GM23248 (cell line): Measurements from ENCODE around the gene EP400. TPM values are rescaled to one million over a fixed set of nuclear protein-coding genes. Genes with fewer than 3 reads are reported as not detected.

Source experiments
- DNase-seq: peaks from one replicate; pipeline ENCODE4 v3.0.0-alpha.2; 2015
- H2AFZ ChIP-seq: fragments of 200-600 bp; sonication (generic); 2 replicates; pipeline ENCODE4 v1.6.1; 2016; ENCODE audit warnings: antibody characterized with exemption
- H3F3A ChIP-seq: fragments of 200-600 bp; sonication (generic); 2 replicates; pipeline ENCODE4 v1.6.1; 2016; ENCODE audit warnings: mild to moderate bottlenecking, antibody characterized with exemption, mixed run types; ENCODE audit not compliant: insufficient read depth
- H3K27ac ChIP-seq: fragments of 200-600 bp; sonication (generic); 2 replicates; pipeline ENCODE4 v1.5.1; 2016; ENCODE audit warnings: mild to moderate bottlenecking
- H3K27me3 ChIP-seq: fragments of 200-600 bp; sonication (generic); replicated peaks from 2 replicates; pipeline ENCODE4 v1.6.1; 2016; ENCODE audit warnings: mild to moderate bottlenecking; ENCODE audit not compliant: insufficient read depth
- H3K36me3 ChIP-seq: fragments of 200-600 bp; sonication (generic); 2 replicates; pipeline ENCODE4 v1.6.1; 2016; ENCODE audit warnings: low read depth, mild to moderate bottlenecking
- H3K4me1 ChIP-seq: fragments of 200-600 bp; sonication (generic); 2 replicates; pipeline ENCODE4 v1.6.1; 2016; ENCODE audit warnings: mild to moderate bottlenecking; ENCODE audit not compliant: insufficient read depth
- H3K4me2 ChIP-seq: fragments of 200-600 bp; sonication (generic); one replicate; pipeline ENCODE4 v1.6.1; 2016; ENCODE audit warnings: mild to moderate bottlenecking; ENCODE audit not compliant: unreplicated experiment
- H3K4me3 ChIP-seq: fragments of 200-600 bp; sonication (generic); 2 replicates; pipeline ENCODE4 v1.5.1; 2016; ENCODE audit warnings: mild to moderate bottlenecking
- H3K79me2 ChIP-seq: fragments of 200-600 bp; sonication (generic); 2 replicates; pipeline ENCODE4 v1.6.1; 2016; ENCODE audit warnings: mild to moderate bottlenecking; ENCODE audit not compliant: insufficient read depth
- H3K9ac ChIP-seq: fragments of 200-600 bp; sonication (generic); 2 replicates; pipeline ENCODE4 v1.6.1; 2016; ENCODE audit warnings: mild to moderate bottlenecking
- H3K9me2 ChIP-seq: fragments of 200-600 bp; sonication (generic); 2 replicates; pipeline ENCODE4 v1.6.1; 2016; ENCODE audit warnings: mixed run types, mild to moderate bottlenecking, moderate library complexity; ENCODE audit not compliant: insufficient read depth
- H3K9me3 ChIP-seq: fragments of 200-600 bp; sonication (generic); one replicate; pipeline ENCODE4 v1.6.1; 2017; ENCODE audit warnings: low read depth
- H4K20me1 ChIP-seq: fragments of 200-600 bp; sonication (generic); 2 replicates; pipeline ENCODE4 v1.6.0; 2016; ENCODE audit not compliant: insufficient read depth
- EZH2 ChIP-seq: fragments of 200-600 bp; sonication (generic); IDR thresholded peaks from 2 replicates; pipeline ENCODE4 v1.6.1; 2018; ENCODE audit warnings: antibody characterized with exemption, mild to moderate bottlenecking; ENCODE audit not compliant: insufficient read depth, poor library complexity, severe bottlenecking
- EZH2phosphoT487 ChIP-seq: fragments of 200-600 bp; sonication (generic); IDR thresholded peaks from 2 replicates; pipeline ENCODE4 v1.6.1; 2018; ENCODE audit warnings: antibody characterized with exemption, moderate library complexity, mild to moderate bottlenecking, low read depth; ENCODE audit not compliant: insufficient read depth
- WGBS, 2 experiments: methylation state at CpG; one replicate each; pipeline ENCODE4 v1.1.6; 2015 to 2017; ENCODE audit warnings: low lambda C conversion rate in 2 of 2, low coverage in 1 of 2; ENCODE audit errors: missing lambda C conversion rate in 2 of 2; 5-methylcytosine and 5-hydroxymethylcytosine counted together
- in situ Hi-C: fragments of 300-500 bp; cut with MboI; formaldehyde crosslinking; loops from 2 replicates; pipeline ENCODE4 v1.15.0; 2020
- polyA plus RNA-seq: library from polyadenylated mRNA; unstranded; fragments of >200 nt; fragmentation: Nextera tagmentation; extraction: Ambion mirVana; gene quantifications from 2 replicates; pipeline ENCODE4 v1.2.1, GENCODE V29; 2016
- total RNA-seq: library from RNA; depleted of rRNA; stranded (reverse); fragments of >200 nt; shearing (Covaris generic); gene quantifications from 2 replicates; pipeline ENCODE4 v1.2.3, GENCODE V29; 2014; rRNA removed

EP400 gene, protein sequence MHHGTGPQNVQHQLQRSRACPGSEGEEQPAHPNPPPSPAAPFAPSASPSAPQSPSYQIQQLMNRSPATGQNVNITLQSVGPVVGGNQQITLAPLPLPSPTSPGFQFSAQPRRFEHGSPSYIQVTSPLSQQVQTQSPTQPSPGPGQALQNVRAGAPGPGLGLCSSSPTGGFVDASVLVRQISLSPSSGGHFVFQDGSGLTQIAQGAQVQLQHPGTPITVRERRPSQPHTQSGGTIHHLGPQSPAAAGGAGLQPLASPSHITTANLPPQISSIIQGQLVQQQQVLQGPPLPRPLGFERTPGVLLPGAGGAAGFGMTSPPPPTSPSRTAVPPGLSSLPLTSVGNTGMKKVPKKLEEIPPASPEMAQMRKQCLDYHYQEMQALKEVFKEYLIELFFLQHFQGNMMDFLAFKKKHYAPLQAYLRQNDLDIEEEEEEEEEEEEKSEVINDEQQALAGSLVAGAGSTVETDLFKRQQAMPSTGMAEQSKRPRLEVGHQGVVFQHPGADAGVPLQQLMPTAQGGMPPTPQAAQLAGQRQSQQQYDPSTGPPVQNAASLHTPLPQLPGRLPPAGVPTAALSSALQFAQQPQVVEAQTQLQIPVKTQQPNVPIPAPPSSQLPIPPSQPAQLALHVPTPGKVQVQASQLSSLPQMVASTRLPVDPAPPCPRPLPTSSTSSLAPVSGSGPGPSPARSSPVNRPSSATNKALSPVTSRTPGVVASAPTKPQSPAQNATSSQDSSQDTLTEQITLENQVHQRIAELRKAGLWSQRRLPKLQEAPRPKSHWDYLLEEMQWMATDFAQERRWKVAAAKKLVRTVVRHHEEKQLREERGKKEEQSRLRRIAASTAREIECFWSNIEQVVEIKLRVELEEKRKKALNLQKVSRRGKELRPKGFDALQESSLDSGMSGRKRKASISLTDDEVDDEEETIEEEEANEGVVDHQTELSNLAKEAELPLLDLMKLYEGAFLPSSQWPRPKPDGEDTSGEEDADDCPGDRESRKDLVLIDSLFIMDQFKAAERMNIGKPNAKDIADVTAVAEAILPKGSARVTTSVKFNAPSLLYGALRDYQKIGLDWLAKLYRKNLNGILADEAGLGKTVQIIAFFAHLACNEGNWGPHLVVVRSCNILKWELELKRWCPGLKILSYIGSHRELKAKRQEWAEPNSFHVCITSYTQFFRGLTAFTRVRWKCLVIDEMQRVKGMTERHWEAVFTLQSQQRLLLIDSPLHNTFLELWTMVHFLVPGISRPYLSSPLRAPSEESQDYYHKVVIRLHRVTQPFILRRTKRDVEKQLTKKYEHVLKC (N-terminal part only)
- total RNA-seq, result 8.6 and 9.6 TPM in 2 replicates
- 9.3 and 9.4 TPM in 2 replicates for polyA plus RNA-seq

DNA sequence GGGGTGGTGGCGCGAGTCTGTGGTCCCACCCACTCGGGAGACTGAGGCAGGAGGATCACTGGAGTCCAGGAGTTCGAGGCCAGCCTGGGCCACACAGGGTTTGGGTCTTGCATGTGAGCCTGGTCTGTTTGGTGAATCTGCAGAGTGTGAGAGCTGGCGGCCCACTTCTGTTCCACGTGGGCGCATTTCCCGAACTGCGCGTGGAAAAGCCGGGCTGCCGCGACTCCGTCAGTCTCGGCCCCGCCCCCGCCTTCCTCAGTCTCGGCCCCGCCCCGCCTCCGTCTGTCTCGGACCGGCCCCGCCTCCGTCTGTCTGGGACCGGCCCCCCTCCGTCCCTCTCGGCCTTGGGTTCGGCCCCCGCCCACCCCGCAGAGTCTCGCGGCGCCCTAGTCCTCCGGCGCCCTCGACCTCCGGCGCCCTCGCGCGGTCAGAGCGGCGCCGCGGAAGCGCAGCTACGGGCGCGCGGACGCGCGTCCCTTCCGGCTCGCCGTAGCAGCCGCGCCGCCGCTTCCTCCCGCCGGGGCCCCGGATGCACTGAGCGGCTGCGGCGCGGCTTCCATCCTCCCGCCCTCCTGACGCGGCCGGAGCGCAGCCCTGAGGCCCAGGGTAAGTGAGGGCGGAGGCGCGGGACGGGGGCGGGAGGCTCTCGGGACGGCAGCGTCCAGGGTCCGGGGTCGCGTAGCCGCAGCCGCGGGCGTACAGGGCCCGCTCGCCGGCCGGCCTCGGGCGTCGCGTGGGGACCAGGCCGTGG, at the start of gene EP400:
Gene EP400 (plus strand): TSS at position 512 of the 751 bp plus-strand sequence. CDS start 10,678 bp downstream, outside the sequence.
- peaks cover 9% of the 10 kb centered on the region; the same call in 1 of the 2 replicates for H3K4me1 ChIP-seq
- no peaks in the 10 kb centered on the region for H3K9me3 ChIP-seq
- DNase-seq, result peak; percentile 99
- H3K9me2 ChIP-seq, result no peaks in the 10 kb centered on the region
- no peaks in the 10 kb centered on the region for H4K20me1 ChIP-seq
- no peak for TF ChIP-seq EZH2phosphoT487
- TF ChIP-seq EZH2, result no peak
- H3K27me3 ChIP-seq, result no peaks in the 10 kb centered on the region
- peak within 1 kb of the TSS; percentile 64 for H3K27ac ChIP-seq
- H3K4me2 ChIP-seq, result peak within 1 kb of the TSS; percentile 78
- peaks cover 44% of the 10 kb centered on the region for H3K79me2 ChIP-seq
- peak within 1 kb of the TSS; percentile 88 for H3K9ac ChIP-seq
- peak within 1 kb of the TSS; percentile 76 for H2AFZ ChIP-seq
- H3K4me3 ChIP-seq, result peak within 1 kb of the TSS; percentile 89
- in situ Hi-C loops, result no loop called here
- peaks cover 31% of the 10 kb centered on the region for H3F3A ChIP-seq
- 1 to 3% methylated on average over 58 to 70 of the region's 97 CpGs for WGBS, 2 experiments
- H3K36me3 ChIP-seq, result no peaks in the 10 kb centered on the region

DNA sequence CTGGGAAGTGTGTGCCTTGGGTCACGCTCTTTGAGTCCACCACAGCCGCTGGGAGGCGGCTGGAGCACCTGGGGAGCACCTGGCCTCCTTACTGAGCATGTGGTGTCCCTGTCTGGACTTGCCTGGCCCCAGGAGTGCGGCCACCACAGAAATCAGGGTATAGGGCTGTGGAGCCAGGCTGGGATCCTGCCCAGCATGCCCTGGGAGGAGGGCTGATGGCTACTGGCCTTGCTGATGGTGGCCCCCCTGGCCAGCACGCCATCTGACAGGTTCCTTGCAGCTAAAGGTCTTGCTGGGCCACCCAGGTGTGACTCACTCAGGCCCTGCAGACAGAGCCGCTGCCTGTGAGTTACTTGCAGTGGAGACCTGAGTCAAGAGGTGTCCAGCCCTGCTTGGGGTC, 49.3 kb upstream of the EP400 start:
- H3K9me2 ChIP-seq, result no peaks in the 10 kb centered on the region
- H3K9ac ChIP-seq, result no peak overlapping the region
- in situ Hi-C loops, result no loop called here
- H3K79me2 ChIP-seq, result peaks cover 90% of the 10 kb centered on the region
- H3K27me3 ChIP-seq, result no peaks in the 10 kb centered on the region
- no peak overlapping the region for H2AFZ ChIP-seq
- TF ChIP-seq EZH2 (no peak), EZH2phosphoT487 (no peak)
- H3K4me2 ChIP-seq, result no peak overlapping the region
- H3K4me1 ChIP-seq, result 0 out of 2 replicates have a peak, but pooled peaks cover 4% of the 10 kb centered on the region
- no peaks in the 10 kb centered on the region for H4K20me1 ChIP-seq
- 94 to 99% methylated on average over 6 of the region's 6 CpGs for WGBS, 2 experiments
- no peak overlapping the region for H3K4me3 ChIP-seq
- no peaks in the 10 kb centered on the region for H3K36me3 ChIP-seq
- DNase-seq, result no peak
- no peaks in the 10 kb centered on the region for H3K9me3 ChIP-seq
- no peak overlapping the region for H3K27ac ChIP-seq
- no peaks in the 10 kb centered on the region for H3F3A ChIP-seq

DNA sequence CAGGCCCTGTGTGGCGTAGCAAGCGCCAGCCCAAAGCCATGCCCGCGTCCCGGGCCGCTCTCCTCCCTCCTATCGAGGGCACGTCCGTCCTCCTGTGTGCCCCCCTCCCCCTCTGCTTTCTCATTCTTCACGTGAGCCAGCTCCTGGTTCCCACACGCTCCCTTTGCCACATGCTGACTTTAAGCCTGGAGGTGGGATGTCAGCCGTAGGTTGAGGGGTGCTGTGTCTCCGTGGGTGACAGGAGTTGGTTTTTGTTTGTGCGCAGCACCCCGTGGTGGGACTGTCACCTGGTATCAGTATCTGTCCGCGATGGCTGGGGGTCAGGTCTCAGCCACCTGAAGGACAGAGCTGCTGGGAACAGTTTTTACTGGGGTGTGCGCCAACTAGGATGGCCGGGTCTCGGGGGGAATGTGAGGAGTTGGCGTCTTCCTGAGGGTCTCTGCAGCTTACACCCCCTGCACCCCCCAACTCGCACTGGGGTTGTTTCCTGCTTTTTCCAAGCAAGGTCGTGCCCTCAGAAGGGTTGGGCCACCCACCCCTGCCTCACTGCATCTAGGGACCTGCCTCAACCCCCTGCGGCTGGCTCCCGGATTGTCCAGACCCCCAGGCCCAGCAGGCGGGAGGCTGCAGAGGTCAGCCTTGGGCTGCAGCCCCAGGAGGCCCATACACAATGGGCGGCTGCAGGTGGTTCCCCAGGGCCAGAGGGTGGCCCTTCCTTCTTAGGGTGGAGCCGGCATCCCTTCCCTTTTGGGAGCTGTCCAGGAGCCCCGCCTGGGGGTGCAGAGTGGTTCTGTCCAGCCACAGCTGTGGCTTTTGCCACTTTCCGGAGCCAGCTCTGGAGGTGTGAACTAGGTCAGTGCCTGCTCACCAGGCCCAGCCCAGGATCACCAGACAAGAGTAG, 48.1 kb upstream of the EP400 start:
- no peak overlapping the region for H3K4me2 ChIP-seq
- in situ Hi-C loops, result no loop called here
- no peaks in the 10 kb centered on the region for H3K9me3 ChIP-seq
- 75% methylated on average over 30 of the region's 30 CpGs for WGBS, 2 experiments
- H3K4me1 ChIP-seq, result 0 out of 2 replicates have a peak, but pooled peaks cover 4% of the 10 kb centered on the region
- no peak overlapping the region for H3K9ac ChIP-seq
- TF ChIP-seq EZH2phosphoT487 (no peak), EZH2 (no peak)
- no peak overlapping the region for H3K4me3 ChIP-seq
- H3K27me3 ChIP-seq, result no peaks in the 10 kb centered on the region
- DNase-seq, result no peak
- H3K79me2 ChIP-seq, result peaks cover 93% of the 10 kb centered on the region
- H2AFZ ChIP-seq, result no peak overlapping the region
- H3K27ac ChIP-seq, result no peak overlapping the region
- no peaks in the 10 kb centered on the region for H3K36me3 ChIP-seq
- no peaks in the 10 kb centered on the region for H4K20me1 ChIP-seq
- no peaks in the 10 kb centered on the region for H3K9me2 ChIP-seq
- no peaks in the 10 kb centered on the region for H3F3A ChIP-seq
